Fibroblast of lung (primary cell): Measurements from ENCODE around the gene SCD5.

ENCODE experiments used
- CTCF ChIP-seq, 2 donors: IDR thresholded peaks in 1 of 2; conservative IDR thresholded peaks in 1 of 2; 1 replicate in 1 of 2; 2 replicates in 1 of 2; pipeline ENCODE4 v1.5.1; 2011 to 2012; ENCODE audit warnings: low read length in 2 of 2, control low read depth in 1 of 2, inconsistent platforms in 1 of 2, low read depth in 1 of 2, mild to moderate bottlenecking in 1 of 2
- EZH2 ChIP-seq: IDR thresholded peaks from 2 replicates; pipeline ENCODE4 v1.5.1; 2012; ENCODE audit warnings: low read length, control low read depth, mild to moderate bottlenecking; ENCODE audit errors: missing control alignments

GRCh38 chr4:82611527-82611926 lies 187.1 kb downstream of the SCD5 start:
- no peak for TF ChIP-seq CTCF (conservative IDR thresholded peaks at IDR 0.05 in 1 of 2, IDR thresholded peaks at IDR 0.05 in 1 of 2; ENCODE audit: low read depth in 1 of 2, low read length in 2 of 2)
- no peak for TF ChIP-seq EZH2
